Neural cell (in vitro differentiated cells): ENCODE results near the gene PRR5. TPM values are rescaled to one million over a fixed set of nuclear protein-coding genes. Genes with fewer than 3 reads are reported as not detected.
A peak's percentile ranks its signal among the peaks of the same experiment; 100 is the strongest.

Experiments used
- H2AFZ ChIP-seq: fragments of 200-600, 300-800 bp; sonication (generic), shearing (Covaris generic); 2 replicates; pipeline ENCODE4 v1.6.0; 2014; ENCODE audit warnings: low read depth, mild to moderate bottlenecking, antibody characterized with exemption, low read length, moderate library complexity
- H3F3A ChIP-seq: fragments of 200-600 bp; shearing (Covaris generic); 2 replicates; pipeline ENCODE4 v1.6.1; 2016; ENCODE audit warnings: mild to moderate bottlenecking, moderate library complexity, mixed read lengths, antibody characterized with exemption, low read length; ENCODE audit not compliant: insufficient read depth, poor library complexity, severe bottlenecking
- H3K27ac ChIP-seq: fragments of 200-600, 300-800 bp; sonication (generic), shearing (Covaris generic); 2 replicates; pipeline ENCODE4 v1.5.1; 2014; ENCODE audit warnings: mild to moderate bottlenecking, low read length, moderate library complexity
- H3K27me3 ChIP-seq: fragments of 300-800, 200-600 bp; sonication (generic), shearing (Covaris generic); 2 replicates; pipeline ENCODE4 v1.6.0; 2014; ENCODE audit warnings: mild to moderate bottlenecking, low read depth, low read length, moderate library complexity; ENCODE audit not compliant: insufficient read depth
- H3K36me3 ChIP-seq: fragments of 300-800, 200-600 bp; sonication (generic), shearing (Covaris generic); 2 replicates; pipeline ENCODE4 v1.5.1; 2014; ENCODE audit warnings: mild to moderate bottlenecking, antibody characterized with exemption, low read length, moderate library complexity; ENCODE audit not compliant: insufficient read depth
- H3K4me2 ChIP-seq: fragments of 300-800, 200-600 bp; sonication (generic), shearing (Covaris generic); 2 replicates; pipeline ENCODE4 v1.6.0; 2014; ENCODE audit warnings: mild to moderate bottlenecking, low read length
- H3K4me3 ChIP-seq: fragments of 300-800, 200-600 bp; sonication (generic), shearing (Covaris generic); 2 replicates; pipeline ENCODE4 v1.5.1; 2014; ENCODE audit warnings: mild to moderate bottlenecking, low read length, moderate library complexity
- H3K79me2 ChIP-seq: fragments of 200-600 bp; shearing (Covaris generic); replicated peaks from 2 replicates; pipeline ENCODE4 v1.6.0; 2014; ENCODE audit warnings: mild to moderate bottlenecking, low read length, moderate library complexity; ENCODE audit not compliant: insufficient read depth
- H3K9ac ChIP-seq: fragments of 300-800, 200-600 bp; sonication (generic), shearing (Covaris generic); 2 replicates; pipeline ENCODE4 v1.6.1; 2016; ENCODE audit warnings: mild to moderate bottlenecking, low read length, mixed read lengths
- H3K9me2 ChIP-seq: fragments of 200-600 bp; shearing (Covaris generic); 2 replicates; pipeline ENCODE4 v1.6.1; 2016; ENCODE audit warnings: mild to moderate bottlenecking, low read length, mixed read lengths; ENCODE audit not compliant: insufficient read depth
- H3K9me3 ChIP-seq: fragments of 200-600, 300-800 bp; sonication (generic), shearing (Covaris generic); 2 replicates; pipeline ENCODE4 v1.6.1; 2016; ENCODE audit warnings: mild to moderate bottlenecking, mixed run types, low read length, moderate library complexity, mixed read lengths
- H4K20me1 ChIP-seq: fragments of 200-600 bp; shearing (Covaris generic); 2 replicates; pipeline ENCODE4 v1.6.1; 2016; ENCODE audit warnings: mild to moderate bottlenecking, mixed run types; ENCODE audit not compliant: insufficient read depth
- EP300 ChIP-seq: fragments of 450-650 bp; conservative IDR thresholded peaks from 2 replicates; pipeline ENCODE4 v1.6.1; 2014; ENCODE audit warnings: antibody characterized with exemption, mild to moderate bottlenecking, moderate library complexity; ENCODE audit not compliant: poor library complexity, severe bottlenecking
- EZH2 ChIP-seq: fragments of 200-600, 300-800 bp; shearing (Covaris generic), sonication (generic); IDR thresholded peaks from 2 replicates; pipeline ENCODE4 v1.6.1; 2014; ENCODE audit warnings: antibody characterized with exemption, low read length, borderline replicate concordance, mild to moderate bottlenecking; ENCODE audit not compliant: insufficient read depth, poor library complexity, severe bottlenecking
- MXI1 ChIP-seq: fragments of 450-650 bp; conservative IDR thresholded peaks from 2 replicates; pipeline ENCODE4 v1.6.1; 2014; ENCODE audit warnings: antibody characterized with exemption, mild to moderate bottlenecking; ENCODE audit not compliant: poor library complexity, severe bottlenecking
- POLR2AphosphoS5 ChIP-seq: IDR thresholded peaks from 2 replicates; pipeline ENCODE4 v1.6.1; 2012
- RAD21 ChIP-seq: fragments of 450-650 bp; conservative IDR thresholded peaks from 2 replicates; pipeline ENCODE4 v1.6.1; 2014; ENCODE audit warnings: antibody characterized with exemption, mild to moderate bottlenecking, moderate library complexity
- SMC3 ChIP-seq: fragments of 450-650 bp; conservative IDR thresholded peaks from 2 replicates; pipeline ENCODE4 v1.6.1; 2014; ENCODE audit warnings: antibody characterized with exemption, mild to moderate bottlenecking, moderate library complexity; ENCODE audit not compliant: poor library complexity
- TAF1 ChIP-seq: IDR thresholded peaks from 2 replicates; pipeline ENCODE4 v1.6.1; 2012; ENCODE audit warnings: low read depth
- polyA plus RNA-seq: library from polyadenylated mRNA; depleted of rRNA; stranded (reverse); fragments of >200 nt; gene quantifications from 2 replicates; pipeline ENCODE4 v1.2.3, GENCODE V29; 2014
- TF ChIP-seq, protein P1 (sequence below): IDR thresholded peaks from 2 replicates; pipeline ENCODE4 v1.6.1; 2012; ENCODE audit warnings: borderline replicate concordance
- TF ChIP-seq, protein P2 (sequence below): fragments of 450-650 bp; IDR thresholded peaks from 2 replicates; pipeline ENCODE4 v1.5.1; 2014; ENCODE audit warnings: antibody characterized with exemption, mild to moderate bottlenecking, moderate library complexity; ENCODE audit not compliant: poor library complexity, severe bottlenecking

The PRR5 gene
- polyA plus RNA-seq, 1 donor from 2014 or later: 16.2 TPM

GRCh38 chr22:44666207-44666585 is 35.8 kb upstream of the PRR5 start:
- H4K20me1 ChIP-seq: no peaks in the 10 kb centered on the region
- H3K79me2 ChIP-seq: no peaks in the 10 kb centered on the region
- no peak overlapping the region for H3K27ac ChIP-seq
- TF ChIP-seq, protein P1, sequence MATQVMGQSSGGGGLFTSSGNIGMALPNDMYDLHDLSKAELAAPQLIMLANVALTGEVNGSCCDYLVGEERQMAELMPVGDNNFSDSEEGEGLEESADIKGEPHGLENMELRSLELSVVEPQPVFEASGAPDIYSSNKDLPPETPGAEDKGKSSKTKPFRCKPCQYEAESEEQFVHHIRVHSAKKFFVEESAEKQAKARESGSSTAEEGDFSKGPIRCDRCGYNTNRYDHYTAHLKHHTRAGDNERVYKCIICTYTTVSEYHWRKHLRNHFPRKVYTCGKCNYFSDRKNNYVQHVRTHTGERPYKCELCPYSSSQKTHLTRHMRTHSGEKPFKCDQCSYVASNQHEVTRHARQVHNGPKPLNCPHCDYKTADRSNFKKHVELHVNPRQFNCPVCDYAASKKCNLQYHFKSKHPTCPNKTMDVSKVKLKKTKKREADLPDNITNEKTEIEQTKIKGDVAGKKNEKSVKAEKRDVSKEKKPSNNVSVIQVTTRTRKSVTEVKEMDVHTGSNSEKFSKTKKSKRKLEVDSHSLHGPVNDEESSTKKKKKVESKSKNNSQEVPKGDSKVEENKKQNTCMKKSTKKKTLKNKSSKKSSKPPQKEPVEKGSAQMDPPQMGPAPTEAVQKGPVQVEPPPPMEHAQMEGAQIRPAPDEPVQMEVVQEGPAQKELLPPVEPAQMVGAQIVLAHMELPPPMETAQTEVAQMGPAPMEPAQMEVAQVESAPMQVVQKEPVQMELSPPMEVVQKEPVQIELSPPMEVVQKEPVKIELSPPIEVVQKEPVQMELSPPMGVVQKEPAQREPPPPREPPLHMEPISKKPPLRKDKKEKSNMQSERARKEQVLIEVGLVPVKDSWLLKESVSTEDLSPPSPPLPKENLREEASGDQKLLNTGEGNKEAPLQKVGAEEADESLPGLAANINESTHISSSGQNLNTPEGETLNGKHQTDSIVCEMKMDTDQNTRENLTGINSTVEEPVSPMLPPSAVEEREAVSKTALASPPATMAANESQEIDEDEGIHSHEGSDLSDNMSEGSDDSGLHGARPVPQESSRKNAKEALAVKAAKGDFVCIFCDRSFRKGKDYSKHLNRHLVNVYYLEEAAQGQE: no peak
- TF ChIP-seq, protein P2, sequence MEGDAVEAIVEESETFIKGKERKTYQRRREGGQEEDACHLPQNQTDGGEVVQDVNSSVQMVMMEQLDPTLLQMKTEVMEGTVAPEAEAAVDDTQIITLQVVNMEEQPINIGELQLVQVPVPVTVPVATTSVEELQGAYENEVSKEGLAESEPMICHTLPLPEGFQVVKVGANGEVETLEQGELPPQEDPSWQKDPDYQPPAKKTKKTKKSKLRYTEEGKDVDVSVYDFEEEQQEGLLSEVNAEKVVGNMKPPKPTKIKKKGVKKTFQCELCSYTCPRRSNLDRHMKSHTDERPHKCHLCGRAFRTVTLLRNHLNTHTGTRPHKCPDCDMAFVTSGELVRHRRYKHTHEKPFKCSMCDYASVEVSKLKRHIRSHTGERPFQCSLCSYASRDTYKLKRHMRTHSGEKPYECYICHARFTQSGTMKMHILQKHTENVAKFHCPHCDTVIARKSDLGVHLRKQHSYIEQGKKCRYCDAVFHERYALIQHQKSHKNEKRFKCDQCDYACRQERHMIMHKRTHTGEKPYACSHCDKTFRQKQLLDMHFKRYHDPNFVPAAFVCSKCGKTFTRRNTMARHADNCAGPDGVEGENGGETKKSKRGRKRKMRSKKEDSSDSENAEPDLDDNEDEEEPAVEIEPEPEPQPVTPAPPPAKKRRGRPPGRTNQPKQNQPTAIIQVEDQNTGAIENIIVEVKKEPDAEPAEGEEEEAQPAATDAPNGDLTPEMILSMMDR: no peak
- no peak overlapping the region for H2AFZ ChIP-seq
- H3K27me3 ChIP-seq: no peaks in the 10 kb centered on the region
- H3K9me2 ChIP-seq: no peaks in the 10 kb centered on the region
- H3K9me3 ChIP-seq: no peaks in the 10 kb centered on the region
- no peaks in the 10 kb centered on the region for H3F3A ChIP-seq
- no peak overlapping the region for H3K4me3 ChIP-seq
- no peak overlapping the region for H3K9ac ChIP-seq
- H3K36me3 ChIP-seq: no peaks in the 10 kb centered on the region
- no peak overlapping the region for H3K4me2 ChIP-seq

DNA sequence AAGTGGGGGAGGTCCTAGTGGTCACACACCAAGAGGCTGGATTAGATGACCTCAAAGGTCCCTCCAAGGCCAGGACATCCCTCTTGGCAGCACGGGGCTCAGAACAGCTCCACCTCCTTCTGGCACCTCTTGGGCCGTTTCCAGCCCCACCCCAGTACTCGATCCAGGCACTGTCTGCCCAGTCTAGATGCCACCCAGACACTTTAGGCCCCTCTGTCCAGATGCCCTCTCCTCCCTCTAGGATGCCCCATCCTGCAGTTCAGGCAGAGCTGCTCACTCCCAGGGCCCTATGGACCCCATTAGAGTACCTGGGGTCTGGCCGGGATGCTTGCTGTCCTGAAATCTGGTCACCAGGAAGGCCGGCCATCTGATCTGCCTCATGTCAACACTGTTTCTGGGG is 34.7 kb upstream of the PRR5 start:
- Histone ChIP-seq H3K9me3 (no peaks in the 10 kb centered on the region), H3K27me3 (no peaks in the 10 kb centered on the region), H3K79me2 (no peaks in the 10 kb centered on the region), H3K4me2 (no peak overlapping the region), H3F3A (no peaks in the 10 kb centered on the region), H2AFZ (no peak overlapping the region), H3K9me2 (no peaks in the 10 kb centered on the region), H3K36me3 (no peaks in the 10 kb centered on the region), H3K9ac (no peak overlapping the region), H3K4me3 (no peak overlapping the region), H3K27ac (no peak overlapping the region), H4K20me1 (no peaks in the 10 kb centered on the region)
- TF ChIP-seq RAD21: no peak
- TF ChIP-seq MXI1: no peak
- no peak for TF ChIP-seq POLR2AphosphoS5
- no peak for TF ChIP-seq TAF1

DNA sequence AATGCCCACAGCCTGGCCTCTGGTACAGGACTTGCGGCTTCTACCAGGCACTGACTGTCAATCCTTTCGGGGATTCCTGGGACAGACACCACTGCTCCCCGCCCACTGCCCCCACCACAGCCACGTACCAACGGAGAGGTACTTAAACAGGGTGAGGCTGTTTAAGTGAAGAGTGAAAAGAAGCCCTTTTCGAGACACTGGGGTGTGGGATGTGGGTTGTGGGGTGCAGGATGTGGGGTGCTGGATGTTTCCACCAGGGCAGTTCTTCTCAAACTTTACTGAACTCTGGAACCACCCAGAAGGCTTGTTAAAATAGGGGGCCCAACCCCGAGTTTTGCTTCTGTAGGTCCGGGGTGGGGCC is 34.2 kb upstream of the PRR5 start:
- Histone ChIP-seq H3K9me3 (no peaks in the 10 kb centered on the region), H4K20me1 (no peaks in the 10 kb centered on the region), H3K27me3 (no peaks in the 10 kb centered on the region), H3F3A (no peaks in the 10 kb centered on the region), H2AFZ (peak overlapping the region; percentile 25), H3K4me3 (peak overlapping the region; percentile 64), H3K27ac (no peak overlapping the region), H3K79me2 (no peaks in the 10 kb centered on the region), H3K9me2 (no peaks in the 10 kb centered on the region), H3K4me2 (no peak overlapping the region), H3K36me3 (no peaks in the 10 kb centered on the region), H3K9ac (peak overlapping the region; percentile 71)
- TF ChIP-seq EZH2 (no peak), TAF1 (no peak), SMC3 (no peak), RAD21 (no peak), EP300 (no peak), MXI1 (no peak), POLR2AphosphoS5 (no peak)
- TF ChIP-seq, protein P1: no peak
- TF ChIP-seq, protein P2: no peak
